Measurements from ENCODE around the gene MRPS18B.

DNA sequence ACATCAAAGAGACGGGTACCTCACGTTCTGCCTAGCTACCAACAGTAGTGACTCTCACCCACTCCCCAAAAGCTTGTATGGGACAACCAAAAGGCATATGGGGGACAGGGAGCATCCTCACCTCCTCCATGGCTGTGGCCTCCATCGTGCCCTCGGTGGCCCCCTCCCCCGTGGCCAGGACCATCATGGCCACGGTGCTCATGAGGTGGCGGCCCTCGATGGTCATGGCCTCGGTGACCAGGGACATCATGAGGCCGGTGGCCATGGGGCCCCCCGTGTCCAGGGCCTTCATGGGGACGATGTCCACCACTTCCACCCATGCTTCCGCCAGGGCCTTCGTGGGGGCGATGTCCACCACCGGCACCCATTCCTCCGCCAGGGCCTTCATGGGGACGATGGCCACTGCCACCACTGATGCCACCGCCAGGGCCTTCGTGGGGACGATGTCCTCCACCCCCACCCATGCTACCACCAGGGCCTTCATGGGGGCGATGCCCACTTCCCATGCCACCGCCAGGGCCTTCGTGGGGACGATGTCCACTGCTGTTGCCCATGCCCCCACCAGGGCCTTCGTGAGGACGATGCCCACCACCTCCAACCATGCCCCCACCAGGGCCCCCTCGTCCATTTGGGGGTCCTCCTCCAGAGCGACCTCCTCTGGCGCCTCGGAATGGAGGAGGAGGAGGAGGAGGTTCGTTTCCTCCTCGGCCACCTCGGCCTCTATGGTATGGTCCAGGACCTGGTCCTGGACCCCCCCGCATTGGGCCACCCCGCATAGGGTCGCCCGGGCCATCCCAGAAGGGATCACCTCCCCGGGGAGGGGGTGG lies 15.6 kb upstream of the MRPS18B start:
- TF ChIP-seq, protein P1, sequence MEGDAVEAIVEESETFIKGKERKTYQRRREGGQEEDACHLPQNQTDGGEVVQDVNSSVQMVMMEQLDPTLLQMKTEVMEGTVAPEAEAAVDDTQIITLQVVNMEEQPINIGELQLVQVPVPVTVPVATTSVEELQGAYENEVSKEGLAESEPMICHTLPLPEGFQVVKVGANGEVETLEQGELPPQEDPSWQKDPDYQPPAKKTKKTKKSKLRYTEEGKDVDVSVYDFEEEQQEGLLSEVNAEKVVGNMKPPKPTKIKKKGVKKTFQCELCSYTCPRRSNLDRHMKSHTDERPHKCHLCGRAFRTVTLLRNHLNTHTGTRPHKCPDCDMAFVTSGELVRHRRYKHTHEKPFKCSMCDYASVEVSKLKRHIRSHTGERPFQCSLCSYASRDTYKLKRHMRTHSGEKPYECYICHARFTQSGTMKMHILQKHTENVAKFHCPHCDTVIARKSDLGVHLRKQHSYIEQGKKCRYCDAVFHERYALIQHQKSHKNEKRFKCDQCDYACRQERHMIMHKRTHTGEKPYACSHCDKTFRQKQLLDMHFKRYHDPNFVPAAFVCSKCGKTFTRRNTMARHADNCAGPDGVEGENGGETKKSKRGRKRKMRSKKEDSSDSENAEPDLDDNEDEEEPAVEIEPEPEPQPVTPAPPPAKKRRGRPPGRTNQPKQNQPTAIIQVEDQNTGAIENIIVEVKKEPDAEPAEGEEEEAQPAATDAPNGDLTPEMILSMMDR (IDR thresholded peaks at IDR 0.05): no peak
- TF ChIP-seq POLR2AphosphoS5 (IDR thresholded peaks at IDR 0.05) (no peak), POLR2A (IDR thresholded peaks at IDR 0.05) (no peak)

Measured in suprapubic skin (tissue), 4 donors.